ENCODE measurements around the gene FAM20C. TPM values are rescaled to one million over a fixed set of nuclear protein-coding genes. Genes with fewer than 3 reads are reported as not detected.
"Not testable (repeated sequence)": the region's sequence is repeated elsewhere in the genome, so short reads cannot be mapped to it uniquely, and the experiment has no call there.

The FAM20C gene
- total RNA-seq, 1 donor from 2014 or later, result 0.11 TPM

GRCh38 chr7:293681-294439 lies 101.5 kb downstream of the FAM20C start:
- no peak for ATAC-seq (ENCODE audit: low read depth)
- no peak for TF ChIP-seq CTCF (IDR thresholded peaks at IDR 0.05)
- CTCF ChIA-PET, result no interaction called here
- H3K27ac Mint-ChIP-seq, result no peak overlapping the region
- H3K9me3 Mint-ChIP-seq, result no peaks in the 10 kb centered on the region
- no peaks in the 10 kb centered on the region for H3K36me3 Mint-ChIP-seq (ENCODE audit: low read depth)
- POLR2A ChIA-PET, result no interaction called here
- H3K27me3 Mint-ChIP-seq, result peaks cover 12% of the 10 kb centered on the region
- H3K4me3 Mint-ChIP-seq, result no peak overlapping the region
- no peaks in the 10 kb centered on the region for H3K4me1 Mint-ChIP-seq
- no peak for DNase-seq
- intact Hi-C loops (cut with micrococcal nuclease), result no loop called here

- TF ChIP-seq CTCF (IDR thresholded peaks at IDR 0.05), result no peak
- no peak for DNase-seq
- ChIA-PET POLR2A (no interaction called here), CTCF (no interaction called here)
- H3K4me3 Mint-ChIP-seq, result no peak overlapping the region
- intact Hi-C loops (cut with micrococcal nuclease), result no loop called here
- H3K27me3 Mint-ChIP-seq, result peaks cover 10% of the 10 kb centered on the region
- no peaks in the 10 kb centered on the region for H3K4me1 Mint-ChIP-seq
- H3K27ac Mint-ChIP-seq, result no peak overlapping the region
- no peaks in the 10 kb centered on the region for H3K9me3 Mint-ChIP-seq
- H3K36me3 Mint-ChIP-seq (ENCODE audit: low read depth), result no peaks in the 10 kb centered on the region
- no peak for ATAC-seq (ENCODE audit: low read depth)
These were observed 102.2 kb downstream of the FAM20C start for GRCh38 chr7:294440-295154.

GRCh38 chr7:295155-296154 lies 103.1 kb downstream of the FAM20C start:
- intact Hi-C loops (cut with micrococcal nuclease), result no loop called here
- no peak for TF ChIP-seq CTCF (IDR thresholded peaks at IDR 0.05)
- DNase-seq (no peak), ATAC-seq (ENCODE audit: low read depth) (no peak)
- ChIA-PET POLR2A (no interaction called here), CTCF (no interaction called here)
- peaks cover 10% of the 10 kb centered on the region for H3K27me3 Mint-ChIP-seq
- H3K27ac Mint-ChIP-seq, result no peak overlapping the region
- no peaks in the 10 kb centered on the region for H3K9me3 Mint-ChIP-seq
- no peak overlapping the region for H3K4me3 Mint-ChIP-seq
- H3K4me1 Mint-ChIP-seq, result no peaks in the 10 kb centered on the region
- H3K36me3 Mint-ChIP-seq (ENCODE audit: low read depth), result no peaks in the 10 kb centered on the region

GRCh38 chr7:296373-296945 lies 104.1 kb downstream of the FAM20C start:
- CTCF ChIA-PET, result no interaction called here
- Mint-ChIP-seq H3K36me3 (ENCODE audit: low read depth) (no peaks in the 10 kb centered on the region), H3K9me3 (no peaks in the 10 kb centered on the region), H3K4me1 (no peaks in the 10 kb centered on the region), H3K4me3 (no peak overlapping the region), H3K27ac (no peak overlapping the region), H3K27me3 (peaks cover 9% of the 10 kb centered on the region)
- POLR2A ChIA-PET, result no interaction called here
- no peak for TF ChIP-seq CTCF (IDR thresholded peaks at IDR 0.05)
- DNase-seq (no peak), ATAC-seq (ENCODE audit: low read depth) (no peak)
- intact Hi-C loops (cut with micrococcal nuclease), result no loop called here

GRCh38 chr7:297141-297540 lies 104.8 kb downstream of the FAM20C start:
- CTCF ChIA-PET; H3K4me3 Mint-ChIP-seq; H3K4me1 Mint-ChIP-seq; H3K27ac Mint-ChIP-seq; POLR2A ChIA-PET; DNase-seq; H3K36me3 Mint-ChIP-seq (ENCODE audit: low read depth); H3K9me3 Mint-ChIP-seq; intact Hi-C loops (cut with micrococcal nuclease); H3K27me3 Mint-ChIP-seq; ATAC-seq (ENCODE audit: low read depth): not testable (repeated sequence)
